Activated CD4-positive, alpha-beta T cell treated with anti-CD3 and anti-CD28 coated beads for 4 hours (primary cell): ENCODE measurements around the gene RSPO3.
"Not testable (repeated sequence)": the region's sequence is repeated elsewhere in the genome, so short reads cannot be mapped to it uniquely, and the experiment has no call there.

Source experiments
- DNase-seq, 2 donors: peaks; one replicate each; pipeline ENCODE4 v3.0.0-alpha.2; 2020

RSPO3 gene

GRCh38 chr6:127207591-127208120 is 89.2 kb downstream of the RSPO3 start:
- DNase-seq, result no peak

GRCh38 chr6:127210725-127211124 is 92.3 kb downstream of the RSPO3 start:
- no peak for DNase-seq

GRCh38 chr6:127212376-127212775 is 93.9 kb downstream of the RSPO3 start:
- DNase-seq, result no peak

- DNase-seq, result not testable (repeated sequence)
Observed at GRCh38 chr6:127214032-127214431, 95.6 kb downstream of the RSPO3 start.

- DNase-seq, result not testable (repeated sequence)
Observed at GRCh38 chr6:127214531-127214930, 96.1 kb downstream of the RSPO3 start.

- DNase-seq, result no peak
Observed at GRCh38 chr6:127215931-127216330, 97.5 kb downstream of the RSPO3 start.

- no peak for DNase-seq
Observed at GRCh38 chr6:127216810-127217789, 98.6 kb downstream of the RSPO3 start.

GRCh38 chr6:127219869-127220268 is 101.4 kb downstream of the RSPO3 start:
- no peak for DNase-seq

GRCh38 chr6:127221201-127221600 is 102.7 kb downstream of the RSPO3 start:
- DNase-seq, result no peak

GRCh38 chr6:127222418-127222817 is 103.9 kb downstream of the RSPO3 start:
- DNase-seq, result no peak

GRCh38 chr6:127225497-127225896 is 107.0 kb downstream of the RSPO3 start:
- no peak for DNase-seq

- DNase-seq, result not testable (repeated sequence)
Observed at GRCh38 chr6:127233819-127234218, 115.3 kb downstream of the RSPO3 start.

- DNase-seq, result no peak
Observed at GRCh38 chr6:127243501-127243900, 125.0 kb downstream of the RSPO3 start.
